NCI-H1436 (cell line): ENCODE data around the gene SAMD8.
"Not testable (repeated sequence)": the region's sequence is repeated elsewhere in the genome, so short reads cannot be mapped to it uniquely, and the experiment has no call there.

Experiments
- DNase-seq: peaks from one replicate; lab custom pipeline; 2025; lab: John Stamatoyannopoulos, UW

The SAMD8 gene

DNA sequence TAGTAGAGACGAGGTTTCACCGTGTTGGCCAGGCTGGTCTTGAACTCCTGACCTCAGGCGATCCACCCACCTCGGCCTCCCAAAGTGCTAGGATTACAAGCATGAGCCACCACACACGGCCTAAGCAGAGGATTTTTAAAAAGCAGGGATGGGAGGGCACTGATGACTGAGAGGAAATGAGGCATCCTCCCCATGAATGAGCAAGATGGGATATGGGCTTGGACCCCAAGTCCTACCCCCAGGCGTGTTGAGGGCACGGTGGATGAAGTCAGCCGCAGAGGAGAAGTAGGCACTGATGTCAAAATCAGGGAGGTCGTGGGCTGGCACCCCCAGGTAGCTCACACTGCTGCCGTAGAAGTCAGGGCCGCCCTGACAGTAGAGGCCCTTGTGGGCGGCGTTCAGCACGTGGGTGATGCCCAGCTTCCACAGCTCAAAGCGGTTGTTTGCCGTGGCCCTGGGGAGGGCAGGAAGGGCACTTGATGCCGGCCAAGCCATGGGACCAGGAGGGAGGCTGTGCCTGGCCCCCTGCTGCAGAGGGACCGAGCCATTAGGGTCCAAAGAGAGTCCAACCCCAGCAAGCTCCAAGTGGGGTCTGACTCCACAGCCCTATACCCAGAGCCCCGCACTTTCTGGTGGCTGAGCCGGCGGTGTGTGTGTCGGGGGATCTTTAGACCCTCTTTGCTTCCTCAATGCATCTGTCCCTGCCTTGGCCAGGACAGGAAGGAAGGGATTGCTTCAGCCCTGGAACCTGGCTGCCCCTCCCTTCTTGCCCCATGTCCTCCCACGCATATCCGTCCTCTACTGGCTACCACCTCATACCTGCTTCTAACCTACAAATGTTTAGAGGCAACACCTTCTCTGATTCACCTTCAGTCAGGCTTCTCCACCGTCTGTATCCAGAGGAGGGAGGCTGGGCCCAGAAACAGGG is 3.4 kb upstream of the SAMD8 start:
- no peak for DNase-seq

DNA sequence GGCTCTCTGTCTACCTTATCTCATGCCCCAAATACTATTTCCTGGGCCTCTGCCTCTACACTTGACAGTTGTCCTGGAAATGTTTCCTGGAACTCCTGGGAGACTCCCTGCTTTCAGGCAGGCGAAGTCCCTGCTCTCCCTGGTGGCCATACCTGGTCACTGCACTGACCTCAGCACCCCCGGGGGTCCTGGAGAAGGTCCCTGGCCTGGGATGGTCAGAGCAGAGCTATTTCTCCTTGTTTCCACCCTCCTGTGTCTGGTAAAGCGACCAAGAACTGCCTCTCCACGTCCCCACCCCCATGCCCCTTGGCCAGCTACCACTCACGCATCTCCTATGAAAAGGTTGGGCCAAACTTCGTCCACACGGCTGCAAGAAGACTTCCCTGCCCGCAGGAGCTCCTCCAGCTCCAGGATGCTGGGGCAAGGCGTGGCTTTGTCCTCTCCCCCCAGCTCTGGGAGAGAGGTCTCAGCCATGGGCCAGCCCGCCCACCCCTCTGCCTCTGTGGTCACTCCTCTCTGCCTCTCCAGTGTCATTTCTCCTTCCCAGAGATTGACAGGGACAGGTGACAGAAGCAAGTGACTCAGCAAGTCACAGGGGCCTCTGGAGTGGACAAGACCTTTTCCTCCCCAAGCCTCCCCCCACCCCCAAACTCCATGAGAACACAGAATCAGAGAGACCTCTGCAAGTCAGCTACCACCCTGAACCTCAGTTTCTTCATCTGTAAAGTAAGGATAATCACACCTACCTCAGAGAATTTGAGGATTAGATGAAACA is 2.6 kb upstream of the SAMD8 start:
- no peak for DNase-seq

DNA sequence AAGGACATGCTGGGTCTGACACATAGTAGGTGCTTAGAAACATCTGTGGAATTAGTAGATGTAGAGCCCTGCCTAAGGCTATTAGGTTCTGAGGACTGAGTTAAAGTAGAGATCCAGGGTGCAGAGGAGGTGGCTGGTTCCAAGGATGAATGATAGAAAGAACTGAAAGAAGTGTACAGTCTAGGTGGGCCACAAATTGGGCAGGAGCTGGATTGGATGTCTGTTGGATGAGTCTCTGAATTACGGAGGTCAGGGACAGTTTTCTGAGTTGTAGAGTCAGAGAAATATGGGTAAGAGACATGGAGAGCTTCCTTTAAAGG is 2.0 kb upstream of the SAMD8 start:
- DNase-seq = no peak

DNA sequence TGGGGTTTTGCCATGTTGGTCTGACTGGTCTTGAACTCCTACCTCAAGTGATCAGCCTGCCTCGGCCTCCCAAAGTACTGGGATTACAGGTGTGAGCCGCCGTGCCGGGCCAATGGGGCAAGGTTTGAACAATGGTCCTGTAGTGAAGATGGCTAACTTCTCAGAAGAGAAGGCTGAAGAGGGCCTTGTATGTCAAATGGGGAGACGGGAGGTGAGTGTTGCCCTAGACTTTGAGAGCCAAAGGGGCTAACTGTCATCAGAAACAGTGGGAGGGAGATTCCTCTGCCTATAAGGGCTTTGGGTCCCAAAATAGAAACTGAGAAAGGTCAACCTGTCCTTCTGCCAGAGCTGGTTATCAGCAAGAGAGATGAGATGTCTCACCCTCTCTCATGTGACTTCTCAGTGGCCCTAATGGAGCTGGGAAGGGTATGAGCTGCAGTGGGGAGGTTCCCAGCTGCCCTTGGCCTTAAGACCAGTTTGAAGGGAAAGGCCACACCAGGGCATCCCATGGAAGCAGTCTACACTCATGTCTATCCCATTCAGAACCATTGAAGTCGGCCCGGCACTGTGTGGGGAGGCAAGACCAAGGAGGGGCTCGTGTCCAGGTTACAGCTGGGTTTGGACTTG is 1.3 kb upstream of the SAMD8 start:
- no peak for DNase-seq

DNA sequence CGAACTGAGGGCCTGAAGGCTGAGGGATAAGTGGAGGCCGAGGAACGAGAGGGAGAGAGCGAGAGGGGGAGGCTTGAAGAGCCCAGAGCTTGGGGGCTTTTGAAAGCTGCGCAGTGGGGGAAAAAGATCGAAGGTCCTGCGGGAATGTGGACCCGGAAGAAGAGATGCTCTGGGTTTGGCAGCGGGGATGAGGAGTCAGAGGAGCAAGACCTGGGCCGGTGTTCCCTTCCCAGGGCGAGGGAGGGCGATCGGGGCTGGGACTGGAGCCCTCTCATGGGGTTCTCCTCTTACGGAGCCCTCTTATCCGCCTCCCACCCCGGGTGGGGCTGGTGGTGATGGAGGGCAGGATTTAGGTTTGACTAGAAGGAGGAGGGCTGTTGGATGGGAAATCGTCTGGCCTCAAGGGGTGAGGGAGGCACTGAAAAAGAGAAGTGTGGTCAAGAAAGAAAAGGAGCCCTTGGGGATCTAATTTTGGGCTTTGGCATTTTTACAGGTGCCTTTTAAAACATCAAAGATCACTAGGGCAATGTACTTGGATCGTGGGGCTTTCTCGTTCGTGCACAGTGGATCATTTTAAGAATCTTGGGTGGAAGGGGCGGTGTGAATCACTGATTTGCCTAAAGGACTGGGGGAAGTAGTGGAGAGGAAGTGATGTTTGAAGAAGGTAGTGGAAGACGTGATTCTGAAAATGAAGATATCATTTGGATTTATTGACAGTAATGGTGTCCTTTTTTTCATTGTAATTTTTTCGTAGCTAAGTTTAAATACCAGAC is 637 bp downstream of the SAMD8 start:
- peak; percentile 51 for DNase-seq

DNA sequence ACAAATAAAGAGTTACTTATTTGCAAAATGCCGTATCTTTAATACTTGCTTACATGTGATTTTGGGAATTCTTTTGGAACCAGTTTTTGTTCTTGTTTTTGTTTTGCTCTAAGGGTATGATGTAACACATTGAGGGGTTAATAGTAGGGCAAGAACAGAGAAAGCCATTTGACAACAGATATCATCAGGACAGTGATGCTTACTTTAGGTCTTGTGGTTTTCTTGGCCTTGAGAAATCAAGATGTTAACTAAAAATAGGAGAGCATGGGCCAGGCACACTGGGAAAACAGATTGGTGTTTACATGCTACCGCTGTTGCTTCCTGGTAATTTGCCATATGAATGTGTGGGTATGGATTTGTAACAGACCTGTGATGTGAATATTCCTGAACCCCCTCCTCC is 3.7 kb downstream of the SAMD8 start:
- DNase-seq = no peak

DNA sequence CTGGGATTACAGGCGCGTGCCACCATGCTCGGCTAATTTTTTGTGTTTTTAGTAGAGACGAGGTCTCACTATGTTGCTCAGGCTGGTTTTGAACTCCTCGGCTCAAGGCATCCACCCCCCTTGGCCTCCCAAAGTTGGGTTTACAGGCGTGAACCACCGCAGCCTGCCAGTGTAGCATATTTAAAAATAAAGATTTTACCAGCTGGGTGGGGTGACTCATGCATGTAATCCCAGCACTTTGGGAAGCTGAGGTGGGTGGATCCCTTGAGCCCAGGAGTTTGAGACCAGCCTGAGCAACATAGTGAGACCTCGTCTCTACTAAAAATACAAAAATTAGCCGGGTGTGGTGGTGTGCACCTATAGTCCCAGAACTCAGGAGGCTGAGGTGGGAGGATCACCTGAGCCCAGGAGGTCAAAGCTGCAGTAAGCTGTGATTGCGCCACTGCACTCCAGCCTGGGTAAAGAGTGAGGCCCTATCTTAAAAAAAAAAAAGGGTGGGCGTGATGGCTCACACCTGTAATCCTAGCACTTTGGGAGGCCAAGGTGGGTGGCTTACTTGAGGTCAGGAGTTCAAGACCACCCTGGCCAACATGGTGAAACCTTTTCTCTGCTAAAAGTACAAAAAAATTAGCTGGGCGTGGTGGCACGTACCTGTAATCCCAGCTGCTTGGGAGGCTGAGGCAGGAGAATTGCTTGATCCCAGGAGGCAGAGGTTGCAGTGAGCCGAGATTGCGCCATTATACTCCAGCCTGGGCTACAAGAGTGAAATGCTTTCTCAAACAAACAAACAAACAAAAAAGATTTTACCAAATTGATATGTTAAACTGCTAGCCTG is 5.7 kb downstream of the SAMD8 start:
- DNase-seq = not testable (repeated sequence)

DNA sequence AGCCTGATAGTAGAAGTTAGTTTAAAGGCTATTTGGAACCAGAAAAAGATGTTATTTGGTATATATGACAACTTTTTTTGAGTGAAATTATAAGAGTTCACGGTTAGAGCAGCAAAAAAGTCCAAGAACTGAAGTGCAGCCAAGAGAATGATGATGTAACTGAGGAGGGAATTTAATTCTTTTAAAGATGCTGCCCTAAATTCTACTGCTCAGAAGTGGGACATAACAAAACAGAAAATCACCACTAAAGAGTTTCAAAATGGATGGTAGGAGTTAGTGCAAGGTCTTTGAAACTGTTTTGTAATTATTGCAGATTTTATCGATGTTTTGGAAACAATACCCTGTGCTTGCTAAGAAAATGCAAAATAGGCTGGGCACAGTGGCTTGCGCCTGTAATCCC is 6.5 kb downstream of the SAMD8 start:
- DNase-seq = no peak

DNA sequence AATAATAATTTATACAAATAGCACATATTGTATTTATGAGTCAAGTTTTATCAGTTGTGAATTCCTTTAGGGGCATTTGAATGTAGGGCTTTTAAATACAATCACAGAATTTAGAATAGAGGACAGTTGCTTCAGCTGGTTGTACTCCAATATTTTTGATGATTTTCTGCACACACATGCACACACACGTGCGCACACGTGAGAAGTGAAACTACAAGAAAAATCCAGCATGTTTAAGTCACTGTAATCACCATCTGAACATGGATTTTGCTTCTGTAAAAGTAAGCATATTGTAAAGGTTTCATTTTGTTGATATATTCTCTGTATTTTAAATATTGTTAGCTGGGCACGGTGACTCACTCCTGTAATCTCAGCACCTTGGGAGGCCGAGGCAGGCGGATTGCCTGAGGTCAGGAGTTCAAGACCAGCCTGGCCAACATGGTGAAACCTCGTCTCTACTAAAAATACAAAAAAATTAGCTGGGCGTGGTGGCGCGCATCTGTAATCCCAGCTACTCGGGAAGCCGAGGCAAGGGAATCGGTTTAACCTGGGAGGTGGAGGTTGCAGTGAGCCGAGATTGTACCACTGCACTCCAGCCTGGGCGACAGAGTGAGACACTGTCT is 8.1 kb downstream of the SAMD8 start:
- DNase-seq = not testable (repeated sequence)

DNA sequence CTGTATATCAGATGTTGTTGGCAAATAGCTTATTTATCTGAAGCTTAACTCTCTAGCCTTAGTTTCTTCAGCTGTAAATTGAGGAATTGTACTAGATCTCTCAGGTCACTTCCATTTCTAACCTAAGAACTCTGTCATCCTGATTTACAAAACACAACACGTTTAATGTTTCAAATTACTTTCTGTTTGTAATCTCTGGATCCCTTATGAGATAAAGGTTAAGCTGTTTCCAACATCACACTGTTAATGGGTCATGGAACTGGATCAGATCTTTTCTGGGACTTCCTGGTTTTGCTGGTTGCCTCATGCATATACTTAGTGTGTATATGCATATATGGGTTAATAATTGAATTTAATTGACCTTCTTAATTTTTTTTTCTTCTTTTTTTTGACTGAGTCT is 9.9 kb downstream of the SAMD8 start:
- no peak for DNase-seq

DNA sequence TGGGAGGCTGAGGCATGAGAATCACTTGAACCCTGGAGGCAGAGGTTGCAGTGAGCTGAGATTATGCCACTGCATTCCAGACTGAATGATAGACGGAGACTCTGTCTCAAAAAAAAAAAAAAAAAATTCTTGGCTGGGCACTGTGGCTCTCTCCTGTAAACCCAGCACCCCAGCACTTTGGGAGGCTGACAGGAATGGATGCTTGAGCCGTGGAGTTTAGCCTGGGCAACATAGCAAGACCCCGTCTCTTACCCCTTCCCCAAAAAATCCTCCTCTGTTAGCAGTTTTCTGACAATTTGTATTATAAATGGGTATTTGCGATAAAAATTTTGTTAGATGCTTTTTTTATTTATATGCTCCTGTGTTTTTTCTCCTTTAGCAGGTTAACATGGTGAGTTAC is 11.0 kb downstream of the SAMD8 start:
- no peak for DNase-seq

DNA sequence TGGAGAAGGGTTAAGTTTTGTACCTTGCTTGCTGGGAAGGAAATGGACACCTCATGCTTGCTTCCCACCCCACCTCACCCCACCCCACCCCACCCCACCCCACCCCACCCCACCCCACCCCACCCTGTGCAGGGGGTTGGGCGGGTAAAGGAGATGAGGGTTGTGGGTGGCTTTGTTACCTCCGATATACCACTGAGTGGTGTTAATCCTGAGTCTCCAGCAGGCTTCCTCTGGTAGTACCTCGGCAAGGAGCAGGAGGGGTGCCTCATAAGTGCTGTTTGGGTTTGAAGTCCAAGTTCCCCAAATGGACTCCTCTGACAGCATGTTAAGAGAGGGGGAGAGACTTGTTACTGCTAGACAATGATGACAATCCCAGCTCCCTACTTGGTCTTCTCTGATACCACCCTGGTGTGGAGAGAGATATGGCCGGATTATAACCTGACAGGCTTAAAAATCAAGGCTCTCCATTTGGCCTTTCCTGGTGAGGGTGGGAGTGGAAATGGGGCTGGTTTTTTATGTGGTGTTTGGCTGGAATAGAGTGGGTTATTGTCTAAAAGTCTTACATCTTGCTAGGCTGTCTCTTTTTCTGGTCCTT is 11.7 kb downstream of the SAMD8 start:
- no peak for DNase-seq

DNA sequence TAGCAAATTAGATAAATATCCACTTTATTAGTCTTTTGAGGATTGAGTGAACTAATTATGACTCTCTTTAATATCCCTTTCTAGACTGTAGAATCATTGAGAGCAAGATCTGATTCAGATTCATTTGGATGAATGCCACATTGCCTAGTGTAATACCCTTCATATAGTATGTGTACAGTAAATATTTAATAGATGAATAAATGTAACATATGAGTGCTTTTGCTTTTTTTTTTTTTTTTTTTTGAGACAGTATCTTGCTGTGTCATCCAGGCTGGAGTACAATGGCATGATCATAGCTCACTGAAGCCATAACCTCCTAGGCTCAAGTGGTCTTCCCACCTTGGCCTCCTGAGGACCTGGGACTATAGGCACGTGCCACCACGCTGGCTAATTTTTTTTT is 14.8 kb downstream of the SAMD8 start:
- DNase-seq = no peak

DNA sequence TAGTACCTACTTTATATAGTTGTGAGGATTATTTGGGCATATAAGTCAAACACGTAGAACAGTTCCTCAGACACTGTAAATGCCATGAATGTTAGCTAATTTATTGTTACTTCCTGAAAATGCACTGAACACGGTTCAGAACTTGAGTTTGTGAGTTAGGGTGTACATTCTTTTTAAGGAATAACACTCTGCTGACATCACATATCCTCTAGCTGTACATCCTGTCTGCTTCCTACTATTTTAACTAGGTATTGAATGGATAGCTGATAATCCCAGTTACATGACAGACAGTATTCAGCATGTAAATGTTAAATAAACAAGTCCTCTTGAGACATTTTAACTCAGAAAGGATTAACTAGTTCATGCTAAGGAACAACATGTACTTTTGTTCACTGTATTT is 16.0 kb downstream of the SAMD8 start:
- DNase-seq = no peak

DNA sequence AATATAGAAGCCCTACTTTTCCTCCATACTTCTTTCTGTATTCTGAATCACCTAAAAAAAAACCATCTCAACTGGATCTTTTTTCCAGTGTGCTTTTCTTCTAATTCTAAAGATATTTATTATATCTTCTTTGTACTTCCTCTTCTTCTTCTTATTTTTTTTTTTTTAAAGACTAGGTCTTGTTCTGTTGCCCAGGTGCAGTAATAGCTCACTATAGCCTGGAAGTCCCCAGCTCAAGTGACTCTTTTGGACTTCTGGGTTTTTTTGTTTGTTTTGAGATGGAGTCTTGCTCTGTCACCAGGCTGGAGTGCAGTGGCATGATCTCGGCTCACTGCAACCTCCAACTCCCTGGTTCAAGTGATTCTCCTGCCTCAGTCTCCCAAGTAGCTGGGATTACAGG is 17.5 kb downstream of the SAMD8 start:
- not testable (repeated sequence) for DNase-seq

DNA sequence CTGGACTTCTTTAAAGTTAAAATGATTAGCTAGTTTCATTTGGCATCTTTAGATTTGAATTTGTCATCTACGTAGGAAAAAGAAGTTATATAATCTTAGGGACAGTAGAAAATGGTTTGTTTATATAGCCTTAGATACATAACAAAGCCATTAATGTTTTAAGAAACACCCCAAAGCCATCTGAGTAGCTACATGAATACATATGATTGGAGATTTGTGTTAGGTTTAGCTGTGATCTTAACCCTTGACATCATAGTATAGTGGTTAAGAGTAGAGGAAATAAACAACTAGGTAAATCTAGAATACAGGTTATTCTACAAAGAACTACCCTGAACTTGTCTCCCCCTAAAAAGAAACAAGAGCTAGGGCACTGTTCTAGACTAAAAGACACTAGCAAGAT is 18.1 kb downstream of the SAMD8 start:
- DNase-seq = no peak

DNA sequence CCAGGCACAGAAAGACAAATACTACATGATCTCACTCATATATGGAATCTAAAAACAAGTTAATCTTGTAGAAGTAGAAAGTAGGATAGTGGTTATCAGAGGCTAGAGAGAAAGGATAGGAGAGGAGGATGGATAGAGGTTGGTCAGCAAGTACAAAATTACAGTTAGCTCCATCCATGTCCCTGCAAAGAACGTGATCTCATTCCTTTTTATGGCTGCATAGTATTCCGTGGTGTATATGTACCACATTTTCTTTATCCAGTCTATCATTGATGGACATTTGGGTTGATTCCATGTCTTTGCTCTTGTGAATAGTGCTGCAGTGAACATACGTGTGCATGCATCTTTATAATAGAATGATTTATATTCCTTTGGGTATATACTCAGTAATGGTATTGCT is 22.2 kb downstream of the SAMD8 start:
- not testable (repeated sequence) for DNase-seq

DNA sequence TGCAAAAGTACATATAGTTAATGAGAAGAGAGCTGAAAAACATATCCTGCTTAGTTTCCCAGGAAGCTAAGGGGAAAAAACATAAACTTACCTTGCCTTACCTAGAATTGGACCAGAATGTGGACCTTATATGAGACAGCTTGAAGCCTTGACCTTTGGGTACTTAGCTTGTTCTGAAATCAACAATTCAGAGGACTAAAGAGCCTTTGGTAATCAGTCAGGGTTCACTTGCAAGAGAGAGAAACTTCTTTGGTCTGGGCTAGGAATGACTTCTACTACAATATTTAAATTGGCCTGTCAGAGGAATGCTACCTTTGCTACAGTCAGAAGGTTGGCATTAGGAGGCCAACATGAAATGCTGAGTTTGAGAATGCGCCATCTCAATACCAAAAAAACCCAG is 24.9 kb downstream of the SAMD8 start:
- no peak for DNase-seq

DNA sequence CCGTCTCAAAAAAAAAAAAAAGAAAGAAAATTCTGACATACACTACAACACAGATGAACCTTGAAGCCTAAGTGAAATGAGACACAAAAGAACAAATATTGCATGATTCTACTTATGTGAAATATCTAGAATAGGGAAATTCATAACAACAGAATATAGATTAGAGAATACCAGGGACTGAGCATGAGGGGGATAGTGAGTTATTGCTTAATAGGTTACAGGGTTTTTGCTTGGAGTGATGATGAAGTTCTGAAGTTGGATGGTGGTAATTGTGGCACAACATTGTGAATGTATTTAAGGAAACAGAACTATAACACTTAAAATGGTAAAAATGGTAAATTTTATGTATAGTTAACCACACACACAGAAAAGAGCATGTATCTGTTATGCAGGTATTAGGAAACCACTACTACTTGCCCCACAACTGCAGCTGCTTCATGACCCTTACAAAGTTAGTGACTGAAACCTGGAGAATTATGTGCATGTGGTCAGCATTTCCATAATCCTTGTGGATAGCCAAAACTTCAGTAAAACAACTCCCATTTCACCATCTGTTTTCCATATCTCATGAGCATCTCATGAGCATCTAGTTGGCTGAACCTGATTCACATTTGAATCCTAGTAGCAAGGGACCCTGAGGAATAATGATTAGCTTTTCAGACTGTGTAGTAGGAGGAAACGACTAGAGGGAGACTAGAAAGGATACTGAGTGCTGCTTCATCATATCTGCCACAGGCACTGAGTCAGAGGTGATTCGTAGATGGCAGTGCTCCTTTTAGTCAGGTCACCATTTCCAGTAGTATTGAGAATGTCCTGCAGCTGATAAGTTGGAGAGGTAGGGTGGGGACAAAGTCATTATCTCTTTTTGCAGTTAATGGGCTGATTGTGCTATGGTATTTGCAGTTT is 26.3 kb downstream of the SAMD8 start:
- DNase-seq = no peak
